HG02852 (cell line): Measurements from ENCODE around the gene NRAS.
A peak's percentile ranks its signal among the peaks of the same experiment; 100 is the strongest.

Experiments
- ATAC-seq: cut with Tn5 transposase; IDR thresholded peaks from one replicate; pipeline ENCODE4 v1.9.1; 2021; ENCODE audit warnings: mild to moderate bottlenecking, moderate library complexity; ENCODE audit not compliant: unreplicated experiment

NRAS gene

GRCh38 chr1:114728553-114728952, 12.0 kb upstream of the NRAS start:
- ATAC-seq: no peak

- ATAC-seq: no peak
These were observed 8.7 kb upstream of the NRAS start for GRCh38 chr1:114725230-114725629.

GRCh38 chr1:114723915-114724314, 7.3 kb upstream of the NRAS start:
- no peak for ATAC-seq

GRCh38 chr1:114723457-114723856, 6.9 kb upstream of the NRAS start:
- ATAC-seq: no peak

GRCh38 chr1:114720492-114720891, 3.9 kb upstream of the NRAS start:
- no peak for ATAC-seq

- no peak for ATAC-seq
These were observed 2.8 kb upstream of the NRAS start for GRCh38 chr1:114719424-114719787.

GRCh38 chr1:114718661-114719423, 2.3 kb upstream of the NRAS start:
- ATAC-seq: no peak

- ATAC-seq: peak; percentile 7
These were observed 643 bp downstream of the NRAS start for GRCh38 chr1:114715952-114716303.

- no peak for ATAC-seq
These were observed 3.6 kb downstream of the NRAS start for GRCh38 chr1:114712977-114713376.

GRCh38 chr1:114710360-114710759, 6.2 kb downstream of the NRAS start:
- no peak for ATAC-seq

GRCh38 chr1:114707604-114708003, 9.0 kb downstream of the NRAS start:
- no peak for ATAC-seq

- ATAC-seq: peak; percentile 60
These were observed 13.3 kb downstream of the NRAS start for GRCh38 chr1:114703242-114703641.

GRCh38 chr1:114702737-114703136, 13.8 kb downstream of the NRAS start:
- ATAC-seq: peak; percentile 59

- no peak for ATAC-seq
These were observed 14.6 kb downstream of the NRAS start for GRCh38 chr1:114701931-114702330.

GRCh38 chr1:114700036-114700600, 16.5 kb downstream of the NRAS start:
- ATAC-seq: no peak

GRCh38 chr1:114696810-114697209, 19.8 kb downstream of the NRAS start:
- ATAC-seq: no peak

- no peak for ATAC-seq
These were observed 21.0 kb downstream of the NRAS start, which contains the start of gene AMPD1 for GRCh38 chr1:114695430-114696058. TSS of gene AMPD1 (minus strand) at chr1:114695546. CDS start at chr1:114695471, 75 bp downstream.

GRCh38 chr1:114694540-114695310, 21.8 kb downstream of the NRAS start:
- ATAC-seq: no peak

- ATAC-seq: no peak
These were observed 23.6 kb downstream of the NRAS start for GRCh38 chr1:114692947-114693346.

- ATAC-seq: no peak
These were observed 25.5 kb downstream of the NRAS start for GRCh38 chr1:114691061-114691460.

- ATAC-seq: no peak
These were observed 26.4 kb downstream of the NRAS start for GRCh38 chr1:114690148-114690547.

GRCh38 chr1:114688526-114688925, 28.0 kb downstream of the NRAS start:
- no peak for ATAC-seq
